Measurements from ENCODE around the gene UPK1A. TPM values are rescaled to one million over a fixed set of nuclear protein-coding genes. Genes with fewer than 3 reads are reported as not detected.

The UPK1A gene
- total RNA-seq = not detected in 2 replicates

GRCh38 chr19:35666251-35666913, at the start of gene UPK1A:
Gene UPK1A (plus strand): TSS chr19:35666517. CDS start chr19:35666813, 296 bp downstream.

GRCh38 chr19:35628565-35629331, 37.6 kb upstream of the UPK1A start, which contains the start of gene RBM42:
Gene RBM42 (plus strand): TSS chr19:35629036. CDS start chr19:35629154, 118 bp downstream.

GRCh38 chr19:35641515-35642151, 24.7 kb upstream of the UPK1A start, which contains the start of gene ETV2:
Gene ETV2 (plus strand): TSS chr19:35641745. CDS start chr19:35642461, 716 bp downstream.

GRCh38 chr19:35648017-35648961, 18.0 kb upstream of the UPK1A start, which contains the start of gene COX6B1:
Gene COX6B1 (plus strand): TSS chr19:35648323. CDS start chr19:35651244, 2,921 bp downstream.

GRCh38 chr19:35704218-35704617, 37.9 kb downstream of the UPK1A start, which contains the start of gene ZBTB32:
Gene ZBTB32 (plus strand): TSS chr19:35704558. CDS start chr19:35714627, 10,069 bp downstream.

GRCh38 chr19:35717665-35718344, 51.5 kb downstream of the UPK1A start, which contains the start of gene KMT2B:
Gene KMT2B (plus strand): TSS chr19:35718003. CDS start chr19:35718019, 16 bp downstream.

Other genes starting within 250 kb of the UPK1A start
- gene FFAR2, start 218.3 kb upstream of the UPK1A start, total RNA-seq = not detected in 2 replicates
- not detected in 2 replicates for gene KRTDAP, start 176.1 kb upstream of the UPK1A start, total RNA-seq
- gene DMKN, start 152.9 kb upstream of the UPK1A start, total RNA-seq = 12.1 and 21.0 TPM in 2 replicates
- 1.9 and 2.5 TPM in 2 replicates for gene SBSN, start 138.2 kb upstream of the UPK1A start, total RNA-seq
- gene GAPDHS, start 133.1 kb upstream of the UPK1A start, total RNA-seq = not detected in 2 replicates
- 46.9 and 60.5 TPM in 2 replicates for gene TMEM147, start 120.9 kb upstream of the UPK1A start, total RNA-seq
- gene ATP4A, start 102.9 kb upstream of the UPK1A start, total RNA-seq = not detected in 2 replicates
- gene PMIS2, start 80.3 kb upstream of the UPK1A start, total RNA-seq = not detected in 2 replicates
- 4.3 and 4.6 TPM in 2 replicates for gene HAUS5, start 53.8 kb upstream of the UPK1A start, total RNA-seq
- 38.3 and 41.6 TPM in 2 replicates for gene RBM42, start 37.5 kb upstream of the UPK1A start, total RNA-seq
- 0.13 and 0.32 TPM in 2 replicates for gene ETV2, start 24.8 kb upstream of the UPK1A start, total RNA-seq
- gene COX6B1, start 18.2 kb upstream of the UPK1A start, total RNA-seq = 183 and 279 TPM in 2 replicates
- gene ZBTB32, start 38.0 kb downstream of the UPK1A start, total RNA-seq = not detected in 2 replicates
- 5.7 and 6.0 TPM in 2 replicates for gene KMT2B, start 51.5 kb downstream of the UPK1A start, total RNA-seq
- gene IGFLR1, start 75.9 kb downstream of the UPK1A start, total RNA-seq = 1.2 TPM in 2 replicates
- 4.8 and 9.5 TPM in 2 replicates for gene U2AF1L4, start 78.9 kb downstream of the UPK1A start, total RNA-seq
- gene PSENEN, start 79.1 kb downstream of the UPK1A start, total RNA-seq = 12.5 and 13.3 TPM in 2 replicates
- 10.1 and 12.2 TPM in 2 replicates for gene LIN37, start 82.1 kb downstream of the UPK1A start, total RNA-seq
- gene HSPB6, start 90.5 kb downstream of the UPK1A start, total RNA-seq = 34.6 and 52.4 TPM in 2 replicates
- gene PROSER3, start 91.7 kb downstream of the UPK1A start, total RNA-seq = 7.6 and 9.3 TPM in 2 replicates
- gene ARHGAP33, start 109.0 kb downstream of the UPK1A start, total RNA-seq = 1.3 and 2.4 TPM in 2 replicates
- not detected in 2 replicates for gene PRODH2, start 146.3 kb downstream of the UPK1A start, total RNA-seq
- gene NPHS1, start 186.0 kb downstream of the UPK1A start, total RNA-seq = not detected in 2 replicates
- under 0.01 TPM in 2 replicates for gene KIRREL2, start 190.4 kb downstream of the UPK1A start, total RNA-seq
- 4.1 and 6.5 TPM in 2 replicates for gene APLP1, start 202.1 kb downstream of the UPK1A start, total RNA-seq
- 6.3 TPM in 2 replicates for gene NFKBID, start 234.0 kb downstream of the UPK1A start, total RNA-seq
- gene HCST, start 236.0 kb downstream of the UPK1A start, total RNA-seq = 0.91 and 1.4 TPM in 2 replicates
- not detected in 2 replicates for gene TYROBP, start 241.8 kb downstream of the UPK1A start, total RNA-seq